Measurements from ENCODE around the gene SMOC2. TPM values are rescaled to one million over a fixed set of nuclear protein-coding genes. Genes with fewer than 3 reads are reported as not detected.

SMOC2 gene
- total RNA-seq, 1 experiment from 2014 or later, result 2.1 TPM

GRCh38 chr6:168411793-168412192 is 29.2 kb upstream of the SMOC2 start:
- H3K79me1 ChIP-seq (ENCODE audit: insufficient read depth, low read depth, low read length, poor library complexity, severe bottlenecking), result no peaks in the 10 kb centered on the region
- DNase-seq, result no peak
- H3K79me2 ChIP-seq (ENCODE audit: insufficient read depth, low read length), result no peaks in the 10 kb centered on the region
- no peaks in the 10 kb centered on the region for H4K20me1 ChIP-seq (ENCODE audit: control insufficient read depth, insufficient read depth, insufficient read length)
- H3K4me3 Mint-ChIP-seq, result no peak overlapping the region
- no peak overlapping the region for H3K56ac ChIP-seq (ENCODE audit: insufficient read length, low read depth, low read length)
- no peak overlapping the region for H2BK120ac ChIP-seq (ENCODE audit: low read depth, low read length, poor library complexity, severe bottlenecking)
- H3K9ac ChIP-seq (ENCODE audit: extremely low read depth, insufficient read length, low read length), result no peak overlapping the region
- no peak overlapping the region for H3K27ac Mint-ChIP-seq
- H3K14ac ChIP-seq (ENCODE audit: insufficient read depth, low read length), result no peak overlapping the region
- no peak overlapping the region for H2BK5ac ChIP-seq (ENCODE audit: insufficient read length, low read length)
- H2BK15ac ChIP-seq (ENCODE audit: low read depth, low read length), result no peak overlapping the region
- no peak overlapping the region for H3T11ph ChIP-seq (ENCODE audit: low read length)
- H3K4ac ChIP-seq (ENCODE audit: low read depth, low read length), result no peak overlapping the region
- no peak overlapping the region for H3K23ac ChIP-seq (ENCODE audit: insufficient read length, low read depth, low read length)
- no peak overlapping the region for H4K91ac ChIP-seq (ENCODE audit: insufficient read length, low read depth, low read length)
- TF ChIP-seq CTCF (conservative IDR thresholded peaks at IDR 0.05), result no peak
- no peak overlapping the region for H2BK12ac ChIP-seq (ENCODE audit: insufficient read length, low read depth, low read length)
- no peaks in the 10 kb centered on the region for H3K27me3 ChIP-seq (ENCODE audit: insufficient read depth, low read length)
- H3K18ac ChIP-seq (ENCODE audit: insufficient read length, low read depth, low read length), result no peak overlapping the region
- H2AFZ ChIP-seq (ENCODE audit: low read length), result no peak overlapping the region
- H3K27me3 Mint-ChIP-seq (ENCODE audit: low read depth), result no peaks in the 10 kb centered on the region
- no peaks in the 10 kb centered on the region for H3K4me1 ChIP-seq (ENCODE audit: insufficient read depth, low read length)
- no peaks in the 10 kb centered on the region for H3K23me2 ChIP-seq (ENCODE audit: insufficient read length, low read depth, low read length, poor library complexity, severe bottlenecking)
- H2AK5ac ChIP-seq (ENCODE audit: insufficient read length, low read length), result no peak overlapping the region
- no peaks in the 10 kb centered on the region for H3K4me1 Mint-ChIP-seq
- no peak overlapping the region for H4K5ac ChIP-seq (ENCODE audit: insufficient read length, low read depth, low read length)
- H3K4me2 ChIP-seq (ENCODE audit: insufficient read depth, insufficient read length, low read length), result no peak overlapping the region
- WGBS (ENCODE audit: extremely low coverage, insufficient read length, low lambda C conversion rate), result no CpG with 5 or more reads among the region's 28 CpGs
- no peak overlapping the region for H4K8ac ChIP-seq (replicated peaks; ENCODE audit: insufficient read length, low read depth, low read length)
- no peaks in the 10 kb centered on the region for H3K36me3 Mint-ChIP-seq (ENCODE audit: insufficient read depth in 1 of 3, low read depth in 3 of 3)
- H2BK20ac ChIP-seq (ENCODE audit: low read depth, low read length, poor library complexity, severe bottlenecking), result no peak overlapping the region
- no peaks in the 10 kb centered on the region for H3K9me3 Mint-ChIP-seq
- no peaks in the 10 kb centered on the region for H3K9me3 ChIP-seq (ENCODE audit: control insufficient read depth, low read depth, low read length)
- H3K27ac ChIP-seq (ENCODE audit: insufficient read length, low read depth, low read length), result no peak overlapping the region
